GM12891 (cell line): ENCODE measurements around the gene ATP6V1G2.

ENCODE experiments used
- POLR2A ChIP-seq: IDR thresholded peaks from 2 replicates; pipeline ENCODE4 v1.6.1; 2011; ENCODE audit warnings: low read depth, low read length, control low read depth
- POLR2AphosphoS5 ChIP-seq: IDR thresholded peaks from 2 replicates; pipeline ENCODE4 v1.6.1; 2011; ENCODE audit warnings: low read depth, low read length, control low read depth
- POU2F2 ChIP-seq: IDR thresholded peaks from 2 replicates; pipeline ENCODE4 v1.6.1; 2011; ENCODE audit warnings: low read depth, mild to moderate bottlenecking, control low read depth, low read length, moderate library complexity
- TAF1 ChIP-seq: IDR thresholded peaks from 2 replicates; pipeline ENCODE4 v1.6.1; 2011; ENCODE audit warnings: low read depth, low read length, control low read depth

GRCh38 chr6:31533455-31533841 lies 13.0 kb downstream of the ATP6V1G2 start:
- no peak for TF ChIP-seq POLR2A
- no peak for TF ChIP-seq TAF1
- TF ChIP-seq POLR2AphosphoS5: no peak
- no peak for TF ChIP-seq POU2F2
